GM23338 (cell line): Measurements from ENCODE around the gene ACKR1. TPM values are rescaled to one million over a fixed set of nuclear protein-coding genes. Genes with fewer than 3 reads are reported as not detected.

Source experiments
- ATAC-seq: fragments of 200-7000 bp; cut with Tn5 transposase; 3 replicates; pipeline ENCODE4 v1.9.1; 2020
- DNase-seq: peaks from one replicate; pipeline ENCODE4 v3.0.0-alpha.2; 2015; ENCODE audit warnings: low spot score
- H2AFZ ChIP-seq: fragments of 200-600 bp; sonication (generic); 2 replicates; pipeline ENCODE4 v1.8.0; 2016; ENCODE audit warnings: antibody characterized with exemption, mild to moderate bottlenecking, moderate library complexity
- H3F3A ChIP-seq: fragments of 200-600 bp; sonication (generic); replicated peaks from 2 replicates; pipeline ENCODE4 v1.8.0; 2017; ENCODE audit warnings: antibody characterized with exemption, mixed run types, low read depth
- H3K27ac ChIP-seq: fragments of 200-600 bp; sonication (generic); 2 replicates; pipeline ENCODE4 v1.6.1; 2016; ENCODE audit warnings: low read depth
- H3K27me3 ChIP-seq: fragments of 200-600 bp; sonication (generic); 2 replicates; pipeline ENCODE4 v1.8.0; 2016; ENCODE audit warnings: mild to moderate bottlenecking, mixed run types, moderate library complexity; ENCODE audit not compliant: insufficient read depth
- H3K36me3 ChIP-seq: fragments of 200-600 bp; sonication (generic); 2 replicates; pipeline ENCODE4 v1.8.0; 2016; ENCODE audit warnings: mild to moderate bottlenecking; ENCODE audit not compliant: insufficient read depth
- H3K4me1 ChIP-seq: fragments of 200-600 bp; sonication (generic); 2 replicates; pipeline ENCODE4 v1.8.0; 2016; ENCODE audit warnings: mild to moderate bottlenecking, moderate library complexity; ENCODE audit not compliant: insufficient read depth
- H3K4me2 ChIP-seq: fragments of 200-600 bp; sonication (generic); 2 replicates; pipeline ENCODE4 v1.7.1; 2017; ENCODE audit warnings: mixed run types
- H3K4me3 ChIP-seq: fragments of 200-600 bp; sonication (generic); 2 replicates; pipeline ENCODE4 v1.6.1; 2016; ENCODE audit warnings: mixed run types
- H3K79me2 ChIP-seq: fragments of 200-600 bp; sonication (generic); replicated peaks from 2 replicates; pipeline ENCODE4 v1.8.0; 2017; ENCODE audit warnings: mild to moderate bottlenecking; ENCODE audit not compliant: insufficient read depth
- H3K9me2 ChIP-seq: fragments of 200-600 bp; sonication (generic); 2 replicates; pipeline ENCODE4 v1.8.0; 2017; ENCODE audit not compliant: insufficient read depth
- H4K20me1 ChIP-seq: fragments of 200-600 bp; sonication (generic); replicated peaks from 2 replicates; pipeline ENCODE4 v1.8.0; 2017; ENCODE audit warnings: mild to moderate bottlenecking; ENCODE audit not compliant: insufficient read depth
- H3K27ac Mint-ChIP-seq: 2 replicates; pipeline ENCODE4 v1.8.0; 2020; ENCODE audit warnings: inconsistent platforms, mild to moderate bottlenecking, moderate library complexity, mixed read lengths
- H3K27me3 Mint-ChIP-seq: 3 replicates; pipeline ENCODE4 v1.8.0; 2022; ENCODE audit warnings: low read depth, mild to moderate bottlenecking, moderate library complexity, mixed read lengths, inconsistent platforms; ENCODE audit not compliant: insufficient read depth, poor library complexity
- H3K36me3 Mint-ChIP-seq: 3 replicates; pipeline ENCODE4 v1.8.0; 2021; ENCODE audit warnings: low read depth, mild to moderate bottlenecking, inconsistent platforms, moderate library complexity, mixed read lengths
- H3K4me1 Mint-ChIP-seq: 3 replicates; pipeline ENCODE4 v1.8.0; 2020; ENCODE audit warnings: mild to moderate bottlenecking, inconsistent platforms, mixed read lengths
- H3K4me3 Mint-ChIP-seq: 3 replicates; pipeline ENCODE4 v1.8.0; 2021; ENCODE audit warnings: moderate library complexity, mild to moderate bottlenecking, inconsistent platforms, mixed read lengths
- H3K9me3 Mint-ChIP-seq: 3 replicates; pipeline ENCODE4 v1.8.0; 2020; ENCODE audit warnings: moderate library complexity, mild to moderate bottlenecking, inconsistent platforms, mixed read lengths
- CREB1 ChIP-seq: fragments of 250-450 bp; sonication (Bioruptor Pico); IDR thresholded peaks from 2 replicates; pipeline ENCODE4 v1.5.0; 2020; ENCODE audit warnings: low read depth, mild to moderate bottlenecking, moderate library complexity
- POLR2AphosphoS5 ChIP-seq: IDR thresholded peaks from 2 replicates; pipeline ENCODE4 v1.6.1; 2016; ENCODE audit warnings: antibody characterized with exemption, low read depth
- ZNF331 ChIP-seq: fragments of 250-450 bp; sonication (Bioruptor Pico); IDR thresholded peaks from 2 replicates; pipeline ENCODE4 v1.5.0; 2020; ENCODE audit warnings: low read depth, mild to moderate bottlenecking, moderate library complexity
- polyA plus RNA-seq: library from polyadenylated mRNA; unstranded; fragments of >200 nt; fragmentation: Nextera tagmentation; extraction: Ambion mirVana; gene quantifications from 2 replicates; pipeline ENCODE4 v1.2.1, GENCODE V29; 2016
- total RNA-seq: library from RNA; depleted of rRNA; stranded (reverse); fragments of >200 nt; shearing (Covaris generic); gene quantifications from 2 replicates; pipeline ENCODE4 v1.2.3, GENCODE V29; 2014
- TF ChIP-seq, protein P1 (sequence below): fragments of 250-450 bp; sonication (Bioruptor Pico); IDR thresholded peaks from 2 replicates; pipeline ENCODE4 v1.5.0; 2020; ENCODE audit warnings: mild to moderate bottlenecking, moderate library complexity
- TF ChIP-seq, protein P2 (sequence below): IDR thresholded peaks from 2 replicates; pipeline ENCODE4 v1.6.1; 2016; ENCODE audit warnings: antibody characterized with exemption

Gene ACKR1
- total and polyA plus RNA-seq, 2 experiments from 2014 or later = 0.29 TPM; not detected in 1

DNA sequence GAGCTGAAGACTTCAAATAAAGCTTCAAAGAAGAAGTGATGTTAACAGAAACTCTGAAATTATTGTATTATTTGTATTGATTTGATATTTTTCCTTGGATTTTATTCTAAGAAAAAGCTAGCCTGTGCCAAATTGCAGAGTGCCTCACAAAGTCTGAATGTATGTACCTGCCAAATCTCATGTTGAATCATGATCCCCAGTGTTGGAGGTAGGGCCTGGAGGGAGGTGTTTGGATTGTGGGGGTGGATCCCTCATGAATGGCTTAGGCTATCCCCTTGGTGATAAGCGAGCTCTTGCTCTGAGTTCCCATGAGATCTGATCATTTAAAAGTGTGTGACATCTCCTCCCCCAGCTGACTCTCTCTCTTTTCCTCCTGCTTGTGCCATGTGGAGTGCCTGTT lies 43.6 kb downstream of the ACKR1 start:
- Mint-ChIP-seq H3K4me3 (no peak overlapping the region), H3K27ac (no peak overlapping the region), H3K36me3 (peaks cover 3% of the 10 kb centered on the region; the same call in 2 of the 3 replicates), H3K27me3 (peaks cover 2% of the 10 kb centered on the region), H3K9me3 (peaks cover 12% of the 10 kb centered on the region), H3K4me1 (no peaks in the 10 kb centered on the region)
- Histone ChIP-seq H3K27me3 (no peaks in the 10 kb centered on the region), H3K4me3 (no peak overlapping the region), H3K27ac (no peak overlapping the region), H3K79me2 (no peaks in the 10 kb centered on the region), H3K4me2 (no peak overlapping the region), H3K4me1 (no peaks in the 10 kb centered on the region), H3F3A (no peaks in the 10 kb centered on the region), H4K20me1 (no peaks in the 10 kb centered on the region), H3K36me3 (no peaks in the 10 kb centered on the region), H2AFZ (no peak overlapping the region), H3K9me2 (peaks cover 15% of the 10 kb centered on the region)
- ATAC-seq (no peak), DNase-seq (no peak)
- TF ChIP-seq, protein P1, sequence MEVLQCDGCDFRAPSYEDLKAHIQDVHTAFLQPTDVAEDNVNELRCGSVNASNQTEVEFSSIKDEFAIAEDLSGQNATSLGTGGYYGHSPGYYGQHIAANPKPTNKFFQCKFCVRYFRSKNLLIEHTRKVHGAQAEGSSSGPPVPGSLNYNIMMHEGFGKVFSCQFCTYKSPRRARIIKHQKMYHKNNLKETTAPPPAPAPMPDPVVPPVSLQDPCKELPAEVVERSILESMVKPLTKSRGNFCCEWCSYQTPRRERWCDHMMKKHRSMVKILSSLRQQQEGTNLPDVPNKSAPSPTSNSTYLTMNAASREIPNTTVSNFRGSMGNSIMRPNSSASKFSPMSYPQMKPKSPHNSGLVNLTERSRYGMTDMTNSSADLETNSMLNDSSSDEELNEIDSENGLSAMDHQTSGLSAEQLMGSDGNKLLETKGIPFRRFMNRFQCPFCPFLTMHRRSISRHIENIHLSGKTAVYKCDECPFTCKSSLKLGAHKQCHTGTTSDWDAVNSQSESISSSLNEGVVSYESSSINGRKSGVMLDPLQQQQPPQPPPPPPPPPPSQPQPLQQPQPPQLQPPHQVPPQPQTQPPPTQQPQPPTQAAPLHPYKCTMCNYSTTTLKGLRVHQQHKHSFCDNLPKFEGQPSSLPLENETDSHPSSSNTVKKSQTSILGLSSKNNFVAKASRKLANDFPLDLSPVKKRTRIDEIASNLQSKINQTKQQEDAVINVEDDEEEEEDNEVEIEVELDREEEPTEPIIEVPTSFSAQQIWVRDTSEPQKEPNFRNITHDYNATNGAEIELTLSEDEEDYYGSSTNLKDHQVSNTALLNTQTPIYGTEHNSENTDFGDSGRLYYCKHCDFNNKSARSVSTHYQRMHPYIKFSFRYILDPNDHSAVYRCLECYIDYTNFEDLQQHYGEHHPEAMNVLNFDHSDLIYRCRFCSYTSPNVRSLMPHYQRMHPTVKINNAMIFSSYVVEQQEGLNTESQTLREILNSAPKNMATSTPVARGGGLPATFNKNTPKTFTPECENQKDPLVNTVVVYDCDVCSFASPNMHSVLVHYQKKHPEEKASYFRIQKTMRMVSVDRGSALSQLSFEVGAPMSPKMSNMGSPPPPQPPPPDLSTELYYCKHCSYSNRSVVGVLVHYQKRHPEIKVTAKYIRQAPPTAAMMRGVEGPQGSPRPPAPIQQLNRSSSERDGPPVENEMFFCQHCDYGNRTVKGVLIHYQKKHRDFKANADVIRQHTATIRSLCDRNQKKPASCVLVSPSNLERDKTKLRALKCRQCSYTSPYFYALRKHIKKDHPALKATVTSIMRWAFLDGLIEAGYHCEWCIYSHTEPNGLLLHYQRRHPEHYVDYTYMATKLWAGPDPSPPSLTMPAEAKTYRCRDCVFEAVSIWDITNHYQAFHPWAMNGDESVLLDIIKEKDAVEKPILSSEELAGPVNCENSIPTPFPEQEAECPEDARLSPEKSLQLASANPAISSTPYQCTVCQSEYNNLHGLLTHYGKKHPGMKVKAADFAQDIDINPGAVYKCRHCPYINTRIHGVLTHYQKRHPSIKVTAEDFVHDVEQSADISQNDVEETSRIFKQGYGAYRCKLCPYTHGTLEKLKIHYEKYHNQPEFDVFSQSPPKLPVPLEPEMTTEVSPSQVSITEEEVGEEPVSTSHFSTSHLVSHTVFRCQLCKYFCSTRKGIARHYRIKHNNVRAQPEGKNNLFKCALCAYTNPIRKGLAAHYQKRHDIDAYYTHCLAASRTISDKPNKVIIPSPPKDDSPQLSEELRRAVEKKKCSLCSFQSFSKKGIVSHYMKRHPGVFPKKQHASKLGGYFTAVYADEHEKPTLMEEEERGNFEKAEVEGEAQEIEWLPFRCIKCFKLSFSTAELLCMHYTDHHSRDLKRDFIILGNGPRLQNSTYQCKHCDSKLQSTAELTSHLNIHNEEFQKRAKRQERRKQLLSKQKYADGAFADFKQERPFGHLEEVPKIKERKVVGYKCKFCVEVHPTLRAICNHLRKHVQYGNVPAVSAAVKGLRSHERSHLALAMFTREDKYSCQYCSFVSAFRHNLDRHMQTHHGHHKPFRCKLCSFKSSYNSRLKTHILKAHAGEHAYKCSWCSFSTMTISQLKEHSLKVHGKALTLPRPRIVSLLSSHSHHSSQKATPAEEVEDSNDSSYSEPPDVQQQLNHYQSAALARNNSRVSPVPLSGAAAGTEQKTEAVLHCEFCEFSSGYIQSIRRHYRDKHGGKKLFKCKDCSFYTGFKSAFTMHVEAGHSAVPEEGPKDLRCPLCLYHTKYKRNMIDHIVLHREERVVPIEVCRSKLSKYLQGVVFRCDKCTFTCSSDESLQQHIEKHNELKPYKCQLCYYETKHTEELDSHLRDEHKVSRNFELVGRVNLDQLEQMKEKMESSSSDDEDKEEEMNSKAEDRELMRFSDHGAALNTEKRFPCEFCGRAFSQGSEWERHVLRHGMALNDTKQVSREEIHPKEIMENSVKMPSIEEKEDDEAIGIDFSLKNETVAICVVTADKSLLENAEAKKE (CRISPR knock-in tag) = no peak
- TF ChIP-seq, protein P2, sequence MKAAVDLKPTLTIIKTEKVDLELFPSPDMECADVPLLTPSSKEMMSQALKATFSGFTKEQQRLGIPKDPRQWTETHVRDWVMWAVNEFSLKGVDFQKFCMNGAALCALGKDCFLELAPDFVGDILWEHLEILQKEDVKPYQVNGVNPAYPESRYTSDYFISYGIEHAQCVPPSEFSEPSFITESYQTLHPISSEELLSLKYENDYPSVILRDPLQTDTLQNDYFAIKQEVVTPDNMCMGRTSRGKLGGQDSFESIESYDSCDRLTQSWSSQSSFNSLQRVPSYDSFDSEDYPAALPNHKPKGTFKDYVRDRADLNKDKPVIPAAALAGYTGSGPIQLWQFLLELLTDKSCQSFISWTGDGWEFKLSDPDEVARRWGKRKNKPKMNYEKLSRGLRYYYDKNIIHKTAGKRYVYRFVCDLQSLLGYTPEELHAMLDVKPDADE = no peak
- no peak for TF ChIP-seq ZNF331 (CRISPR knock-in tag)
- TF ChIP-seq POLR2AphosphoS5 = no peak
- TF ChIP-seq CREB1 (CRISPR knock-in tag) = no peak
